Sigmoid colon (tissue), 4 donors: Measurements from ENCODE around the gene IRX2.

Experiments used
- CTCF ChIP-seq, 4 experiments: fragments of 450-650 bp in 3 of 4; fragments of 200-600 bp in 1 of 4; IDR thresholded peaks; one replicate each; pipeline ENCODE4 v1.5.1; 2016 to 2019; ENCODE audit warnings: antibody characterized with exemption in 4 of 4, mild to moderate bottlenecking in 3 of 4, moderate library complexity in 2 of 4
- POLR2A ChIP-seq, 2 donors: fragments of 450-650 bp; IDR thresholded peaks; one replicate each; pipeline ENCODE4 v1.6.1; 2016; ENCODE audit warnings: antibody characterized with exemption in 2 of 2, mild to moderate bottlenecking in 2 of 2, moderate library complexity in 2 of 2
- POLR2AphosphoS5 ChIP-seq, 4 donors: sonication (generic); formaldehyde crosslinking; IDR thresholded peaks; one replicate each; pipeline ENCODE4 v1.6.1; 2017; ENCODE audit warnings: antibody characterized with exemption in 4 of 4

DNA sequence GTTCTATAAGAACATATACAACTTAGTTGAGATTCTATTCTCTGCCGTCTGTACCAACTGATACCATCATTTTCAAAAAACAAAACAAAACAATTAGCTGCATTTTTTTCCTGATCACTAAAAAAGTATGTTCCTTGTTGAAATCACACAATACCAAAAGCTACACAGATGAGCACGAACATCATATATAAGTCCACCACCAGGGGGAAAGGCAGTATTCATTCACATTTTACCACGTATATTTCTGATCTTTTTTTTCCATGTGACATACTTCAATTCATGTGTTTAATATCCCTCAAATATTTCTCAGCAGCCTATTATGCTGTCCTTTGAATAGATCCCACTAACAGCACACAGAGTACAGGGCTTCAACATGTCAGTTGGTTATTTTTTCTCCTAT lies 40.6 kb downstream of the IRX2 start:
- TF ChIP-seq CTCF (IDR thresholded peaks at IDR 0.05) (no peak), POLR2AphosphoS5 (IDR thresholded peaks at IDR 0.05) (no peak), POLR2A (IDR thresholded peaks at IDR 0.05) (no peak)
